ENCODE measurements around the gene PILRA.
A peak's percentile ranks its signal among the peaks of the same experiment; 100 is the strongest.

Gene PILRA

GRCh38 chr7:100407285-100408180 is 34.2 kb downstream of the PILRA start:
- Histone ChIP-seq H3K36me3 (ENCODE audit: control insufficient read depth, insufficient read depth, low read length) (no peaks in the 10 kb centered on the region), H3K27me3 (replicated peaks; ENCODE audit: control insufficient read depth, insufficient read depth, low read length) (no peaks in the 10 kb centered on the region), H3K4me3 (replicated peaks; ENCODE audit: low read depth, low read length) (no peak overlapping the region)
- TF ChIP-seq, protein P1, sequence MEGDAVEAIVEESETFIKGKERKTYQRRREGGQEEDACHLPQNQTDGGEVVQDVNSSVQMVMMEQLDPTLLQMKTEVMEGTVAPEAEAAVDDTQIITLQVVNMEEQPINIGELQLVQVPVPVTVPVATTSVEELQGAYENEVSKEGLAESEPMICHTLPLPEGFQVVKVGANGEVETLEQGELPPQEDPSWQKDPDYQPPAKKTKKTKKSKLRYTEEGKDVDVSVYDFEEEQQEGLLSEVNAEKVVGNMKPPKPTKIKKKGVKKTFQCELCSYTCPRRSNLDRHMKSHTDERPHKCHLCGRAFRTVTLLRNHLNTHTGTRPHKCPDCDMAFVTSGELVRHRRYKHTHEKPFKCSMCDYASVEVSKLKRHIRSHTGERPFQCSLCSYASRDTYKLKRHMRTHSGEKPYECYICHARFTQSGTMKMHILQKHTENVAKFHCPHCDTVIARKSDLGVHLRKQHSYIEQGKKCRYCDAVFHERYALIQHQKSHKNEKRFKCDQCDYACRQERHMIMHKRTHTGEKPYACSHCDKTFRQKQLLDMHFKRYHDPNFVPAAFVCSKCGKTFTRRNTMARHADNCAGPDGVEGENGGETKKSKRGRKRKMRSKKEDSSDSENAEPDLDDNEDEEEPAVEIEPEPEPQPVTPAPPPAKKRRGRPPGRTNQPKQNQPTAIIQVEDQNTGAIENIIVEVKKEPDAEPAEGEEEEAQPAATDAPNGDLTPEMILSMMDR (IDR thresholded peaks at IDR 0.05; ENCODE audit: insufficient read depth, low read length, poor library complexity, severe bottlenecking), result peak; percentile 67
- no peak for DNase-seq (ENCODE audit: extremely low read depth, insufficient read length)

- Histone ChIP-seq H3K4me3 (replicated peaks; ENCODE audit: low read depth, low read length) (no peak overlapping the region), H3K36me3 (ENCODE audit: control insufficient read depth, insufficient read depth, low read length) (no peaks in the 10 kb centered on the region), H3K27me3 (replicated peaks; ENCODE audit: control insufficient read depth, insufficient read depth, low read length) (no peaks in the 10 kb centered on the region)
- TF ChIP-seq, protein P1 (IDR thresholded peaks at IDR 0.05; ENCODE audit: insufficient read depth, low read length, poor library complexity, severe bottlenecking), result no peak
- no peak for DNase-seq (ENCODE audit: extremely low read depth, insufficient read length)
Observed at GRCh38 chr7:100411101-100411500, 37.8 kb downstream of the PILRA start.

DNA sequence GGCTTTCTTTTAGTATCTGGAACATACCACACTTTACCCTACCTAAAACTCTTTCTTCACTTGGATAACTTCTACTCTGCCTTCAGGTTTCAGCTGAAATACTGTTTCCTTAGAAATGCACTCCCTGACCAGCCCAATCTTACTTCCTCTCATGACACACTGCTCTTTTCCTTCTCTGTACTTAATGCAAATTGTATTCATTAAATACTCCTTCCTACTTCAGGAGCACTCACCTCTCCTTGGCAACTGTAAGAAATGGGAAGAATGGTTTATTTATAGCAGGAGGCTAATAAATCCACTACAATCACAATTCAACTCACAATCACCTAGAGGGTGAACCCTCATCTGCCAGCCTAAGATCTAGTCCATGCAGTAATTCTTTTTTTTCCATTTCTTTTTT is 40.1 kb downstream of the PILRA start:
- TF ChIP-seq, protein P1 (IDR thresholded peaks at IDR 0.05; ENCODE audit: insufficient read depth, low read length, poor library complexity, severe bottlenecking), result no peak
- H3K36me3 ChIP-seq (ENCODE audit: control insufficient read depth, insufficient read depth, low read length), result no peaks in the 10 kb centered on the region
- no peaks in the 10 kb centered on the region for H3K27me3 ChIP-seq (replicated peaks; ENCODE audit: control insufficient read depth, insufficient read depth, low read length)
- no peak for DNase-seq (ENCODE audit: extremely low read depth, insufficient read length)
- H3K4me3 ChIP-seq (replicated peaks; ENCODE audit: low read depth, low read length), result no peak overlapping the region

DNA sequence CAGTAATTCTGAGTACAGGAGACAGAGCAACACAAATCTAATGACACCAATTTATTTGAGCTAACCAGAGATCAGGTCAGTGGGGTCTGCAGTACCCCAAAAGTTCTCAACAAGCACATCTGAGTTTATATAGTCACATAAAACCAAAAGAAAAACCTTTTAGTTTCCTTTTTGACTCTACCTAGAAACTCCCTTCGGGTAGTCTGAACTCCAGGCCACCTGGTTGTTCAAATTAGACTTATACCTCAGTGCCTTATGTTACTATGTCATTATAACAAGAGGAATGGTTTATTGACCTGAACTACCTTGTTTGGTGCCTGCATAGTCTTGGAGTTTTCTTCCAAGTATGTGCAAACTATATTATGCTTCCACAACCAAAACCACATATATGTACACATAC is 40.6 kb downstream of the PILRA start:
- no peak for DNase-seq (ENCODE audit: extremely low read depth, insufficient read length)
- Histone ChIP-seq H3K36me3 (ENCODE audit: control insufficient read depth, insufficient read depth, low read length) (no peaks in the 10 kb centered on the region), H3K27me3 (replicated peaks; ENCODE audit: control insufficient read depth, insufficient read depth, low read length) (no peaks in the 10 kb centered on the region), H3K4me3 (replicated peaks; ENCODE audit: low read depth, low read length) (no peak overlapping the region)
- TF ChIP-seq, protein P1 (IDR thresholded peaks at IDR 0.05; ENCODE audit: insufficient read depth, low read length, poor library complexity, severe bottlenecking), result no peak

GRCh38 chr7:100415448-100415847 is 42.2 kb downstream of the PILRA start:
- DNase-seq (ENCODE audit: extremely low read depth, insufficient read length), result no peak
- TF ChIP-seq, protein P1 (IDR thresholded peaks at IDR 0.05; ENCODE audit: insufficient read depth, low read length, poor library complexity, severe bottlenecking), result no peak
- H3K4me3 ChIP-seq (replicated peaks; ENCODE audit: low read depth, low read length), result no peak overlapping the region
- no peaks in the 10 kb centered on the region for H3K36me3 ChIP-seq (ENCODE audit: control insufficient read depth, insufficient read depth, low read length)
- no peaks in the 10 kb centered on the region for H3K27me3 ChIP-seq (replicated peaks; ENCODE audit: control insufficient read depth, insufficient read depth, low read length)

Data from GM06990 (cell line).